ENCODE results near the gene KRT14.
"Not testable (repeated sequence)": the region's sequence is repeated elsewhere in the genome, so short reads cannot be mapped to it uniquely, and the experiment has no call there.

Gene KRT14

GRCh38 chr17:41618341-41619035 is 31.8 kb upstream of the KRT14 start:
- Mint-ChIP-seq H3K9me3 (no peaks in the 10 kb centered on the region), H3K27ac (no peak overlapping the region), H3K4me3 (no peak overlapping the region), H3K27me3 (peaks cover 13% of the 10 kb centered on the region), H3K36me3 (no peaks in the 10 kb centered on the region), H3K4me1 (no peaks in the 10 kb centered on the region)
- no peak for ATAC-seq (ENCODE audit: low read depth)
- no peak for DNase-seq (ENCODE audit: low spot score in 2 of 2)

GRCh38 chr17:41617698-41618097 is 31.0 kb upstream of the KRT14 start:
- no peaks in the 10 kb centered on the region for H3K36me3 Mint-ChIP-seq
- peaks cover 16% of the 10 kb centered on the region for H3K27me3 Mint-ChIP-seq
- ATAC-seq (ENCODE audit: low read depth) = no peak
- no peak overlapping the region for H3K4me3 Mint-ChIP-seq
- no peak for DNase-seq (ENCODE audit: low spot score in 2 of 2)
- H3K27ac Mint-ChIP-seq = no peak overlapping the region
- H3K9me3 Mint-ChIP-seq = no peaks in the 10 kb centered on the region
- H3K4me1 Mint-ChIP-seq = no peaks in the 10 kb centered on the region

GRCh38 chr17:41617136-41617535 is 30.4 kb upstream of the KRT14 start:
- Mint-ChIP-seq H3K4me3 (no peak overlapping the region), H3K36me3 (no peaks in the 10 kb centered on the region), H3K4me1 (no peaks in the 10 kb centered on the region), H3K9me3 (no peaks in the 10 kb centered on the region), H3K27me3 (peaks cover 18% of the 10 kb centered on the region), H3K27ac (no peak overlapping the region)
- DNase-seq (ENCODE audit: low spot score in 2 of 2) (no peak), ATAC-seq (ENCODE audit: low read depth) (no peak)

DNA sequence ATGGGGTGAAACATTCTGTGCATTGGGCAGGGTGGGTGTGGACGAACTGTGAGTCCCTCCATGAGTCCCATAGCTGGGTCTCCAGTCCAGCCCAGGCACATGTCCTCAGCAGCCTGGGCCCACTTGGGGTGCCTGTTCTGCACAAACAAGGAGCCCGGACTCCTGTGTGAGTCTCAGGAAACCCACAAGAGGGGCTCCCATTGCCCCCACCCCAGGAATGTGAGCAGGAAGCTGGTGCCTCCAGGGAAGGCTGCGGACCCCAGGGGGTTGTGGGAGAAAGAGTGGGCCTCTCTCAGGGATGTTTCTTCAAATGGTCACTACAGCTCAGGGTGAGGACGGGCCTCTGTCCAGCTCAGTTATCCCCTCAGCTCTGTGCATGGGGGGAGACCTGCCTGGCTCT is 29.8 kb upstream of the KRT14 start:
- peaks cover 15% of the 10 kb centered on the region for H3K27me3 Mint-ChIP-seq
- not testable (repeated sequence) for H3K4me3 Mint-ChIP-seq; H3K36me3 Mint-ChIP-seq; ATAC-seq (ENCODE audit: low read depth); H3K4me1 Mint-ChIP-seq; H3K9me3 Mint-ChIP-seq; DNase-seq (ENCODE audit: low spot score in 2 of 2); H3K27ac Mint-ChIP-seq

- H3K36me3 Mint-ChIP-seq = no peaks in the 10 kb centered on the region
- H3K4me1 Mint-ChIP-seq = no peaks in the 10 kb centered on the region
- ATAC-seq (ENCODE audit: low read depth) (no peak), DNase-seq (ENCODE audit: low spot score in 2 of 2) (no peak)
- H3K9me3 Mint-ChIP-seq = no peaks in the 10 kb centered on the region
- peaks cover 16% of the 10 kb centered on the region for H3K27me3 Mint-ChIP-seq
- H3K4me3 Mint-ChIP-seq = no peak overlapping the region
- no peak overlapping the region for H3K27ac Mint-ChIP-seq
Observed at GRCh38 chr17:41615454-41615853, 28.8 kb upstream of the KRT14 start.

DNA sequence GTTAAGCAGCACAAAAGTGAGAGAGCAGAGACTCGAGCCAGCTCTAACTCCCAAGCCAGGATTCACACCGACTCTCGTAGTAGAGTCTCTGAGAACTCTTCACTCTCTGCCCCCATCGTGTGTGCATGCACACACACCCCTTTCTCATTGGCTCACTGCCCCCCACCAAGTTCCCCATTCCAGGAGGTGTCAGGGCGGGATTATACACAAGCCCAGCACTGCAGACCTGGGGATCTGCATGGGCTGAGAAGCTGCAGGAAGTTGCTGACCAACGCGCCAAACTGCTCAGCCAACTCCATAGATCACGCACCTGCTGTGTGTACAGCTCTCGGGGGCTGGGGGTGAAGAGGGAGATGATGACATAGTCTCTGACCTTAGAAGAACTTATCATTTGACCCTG is 28.1 kb upstream of the KRT14 start:
- H3K27ac Mint-ChIP-seq; H3K9me3 Mint-ChIP-seq; H3K4me3 Mint-ChIP-seq; ATAC-seq (ENCODE audit: low read depth); DNase-seq (ENCODE audit: low spot score in 2 of 2); H3K4me1 Mint-ChIP-seq; H3K36me3 Mint-ChIP-seq: not testable (repeated sequence)
- H3K27me3 Mint-ChIP-seq = peaks cover 17% of the 10 kb centered on the region

DNA sequence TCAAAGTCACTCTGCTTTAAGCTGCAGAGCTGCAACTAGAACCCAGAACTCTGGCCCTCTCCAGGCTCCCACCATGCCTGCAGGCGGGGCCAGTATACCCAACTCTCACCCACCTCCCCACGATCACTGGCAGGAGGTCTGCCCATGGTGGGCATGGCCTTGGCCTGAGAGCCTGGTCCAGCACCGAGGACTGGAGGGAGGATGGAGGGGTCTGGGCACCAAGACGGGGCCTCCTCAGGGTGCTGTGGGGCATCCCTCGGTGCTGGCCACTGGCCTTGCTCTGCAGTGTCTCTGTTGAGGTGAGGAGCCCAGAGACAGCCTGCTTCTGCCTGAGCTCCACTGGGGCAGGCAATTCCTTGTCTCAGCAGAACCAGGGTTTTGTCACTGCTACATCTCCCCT is 27.4 kb upstream of the KRT14 start:
- DNase-seq (ENCODE audit: low spot score in 2 of 2) (no peak), ATAC-seq (ENCODE audit: low read depth) (no peak)
- H3K9me3 Mint-ChIP-seq = no peaks in the 10 kb centered on the region
- H3K27me3 Mint-ChIP-seq = peaks cover 16% of the 10 kb centered on the region
- H3K27ac Mint-ChIP-seq = no peak overlapping the region
- no peaks in the 10 kb centered on the region for H3K36me3 Mint-ChIP-seq
- no peaks in the 10 kb centered on the region for H3K4me1 Mint-ChIP-seq
- H3K4me3 Mint-ChIP-seq = no peak overlapping the region

- DNase-seq (ENCODE audit: low spot score in 2 of 2) (no peak), ATAC-seq (ENCODE audit: low read depth) (no peak)
- Mint-ChIP-seq H3K4me1 (no peaks in the 10 kb centered on the region), H3K27ac (no peak overlapping the region), H3K9me3 (no peaks in the 10 kb centered on the region), H3K36me3 (no peaks in the 10 kb centered on the region), H3K27me3 (peaks cover 15% of the 10 kb centered on the region), H3K4me3 (no peak overlapping the region)
Observed at GRCh38 chr17:41613277-41614082, 26.8 kb upstream of the KRT14 start.

GRCh38 chr17:41612376-41613160 is 25.9 kb upstream of the KRT14 start, which contains the start of gene KRT16:
Gene KRT16 (minus strand): TSS chr17:41612767. CDS start chr17:41612688, 79 bp downstream.
- DNase-seq (ENCODE audit: low spot score in 2 of 2); H3K27ac Mint-ChIP-seq; ATAC-seq (ENCODE audit: low read depth); H3K4me1 Mint-ChIP-seq; H3K36me3 Mint-ChIP-seq; H3K9me3 Mint-ChIP-seq; H3K4me3 Mint-ChIP-seq: not testable (repeated sequence)
- peaks cover 16% of the 10 kb centered on the region for H3K27me3 Mint-ChIP-seq

- H3K36me3 Mint-ChIP-seq = peaks cover 3% of the 10 kb centered on the region
- H3K9me3 Mint-ChIP-seq = peaks cover 11% of the 10 kb centered on the region
- H3K4me3 Mint-ChIP-seq = no peak overlapping the region
- peaks cover 19% of the 10 kb centered on the region for H3K27me3 Mint-ChIP-seq
- H3K27ac Mint-ChIP-seq = no peak overlapping the region
- H3K4me1 Mint-ChIP-seq = no peaks in the 10 kb centered on the region
- DNase-seq (ENCODE audit: low spot score in 2 of 2) = no peak
- no peak for ATAC-seq (ENCODE audit: low read depth)
Observed at GRCh38 chr17:41610965-41611640, 24.4 kb upstream of the KRT14 start.

DNA sequence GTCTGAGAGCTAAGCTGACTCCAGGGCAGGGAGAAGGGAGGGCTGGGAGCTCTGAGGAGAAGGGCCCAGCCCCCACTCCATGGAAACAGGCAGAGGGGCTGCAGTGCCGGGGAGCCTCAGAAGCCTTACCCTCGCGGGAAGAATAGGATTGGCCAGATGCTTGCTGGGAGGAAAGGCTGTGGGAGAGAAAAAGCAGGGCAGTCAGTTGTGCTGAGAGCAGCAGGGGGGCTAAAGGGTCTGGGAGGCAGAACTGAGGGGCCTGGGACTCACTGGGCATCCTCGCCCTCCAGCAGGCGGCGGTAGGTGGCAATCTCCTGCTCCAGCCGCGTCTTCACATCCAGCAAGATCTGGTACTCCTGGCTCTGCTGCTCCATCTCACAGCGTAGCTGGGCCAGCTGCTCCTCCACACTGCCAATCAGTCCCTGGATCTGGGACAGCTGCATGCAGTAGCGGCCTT is 23.4 kb upstream of the KRT14 start:
- H3K27ac Mint-ChIP-seq; DNase-seq (ENCODE audit: low spot score in 2 of 2); H3K4me1 Mint-ChIP-seq; ATAC-seq (ENCODE audit: low read depth); H3K36me3 Mint-ChIP-seq; H3K4me3 Mint-ChIP-seq: not testable (repeated sequence)
- Mint-ChIP-seq H3K27me3 (peaks cover 19% of the 10 kb centered on the region), H3K9me3 (peaks cover 14% of the 10 kb centered on the region)

DNA sequence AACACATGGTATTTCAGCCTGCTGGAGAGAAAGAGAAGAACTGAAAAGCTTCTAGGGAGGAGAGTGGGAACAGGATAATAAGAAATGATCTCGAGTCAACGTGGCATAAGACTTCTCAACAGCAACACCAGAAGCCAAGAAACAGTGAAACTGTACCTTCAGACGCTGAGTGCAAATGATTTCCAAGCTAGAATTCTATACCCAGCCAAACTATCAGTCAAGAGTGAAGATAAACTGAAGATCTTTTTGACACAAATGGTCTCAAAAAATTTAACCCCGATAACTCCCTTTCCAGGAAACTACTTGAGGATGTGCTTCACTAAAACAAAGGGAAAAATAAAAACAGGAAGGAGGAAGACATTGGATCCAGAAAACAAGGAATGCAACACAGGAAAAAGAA is 20.2 kb upstream of the KRT14 start:
- Mint-ChIP-seq H3K9me3 (peaks cover 14% of the 10 kb centered on the region), H3K27me3 (peaks cover 13% of the 10 kb centered on the region)
- H3K27ac Mint-ChIP-seq; H3K4me3 Mint-ChIP-seq; ATAC-seq (ENCODE audit: low read depth); H3K36me3 Mint-ChIP-seq; DNase-seq (ENCODE audit: low spot score in 2 of 2); H3K4me1 Mint-ChIP-seq: not testable (repeated sequence)

GRCh38 chr17:41602524-41602923 is 15.8 kb upstream of the KRT14 start:
- Mint-ChIP-seq H3K4me1 (no peaks in the 10 kb centered on the region), H3K36me3 (peaks cover 3% of the 10 kb centered on the region), H3K27me3 (peaks cover 10% of the 10 kb centered on the region), H3K27ac (no peak overlapping the region), H3K4me3 (no peak overlapping the region), H3K9me3 (peaks cover 15% of the 10 kb centered on the region)
- DNase-seq (ENCODE audit: low spot score in 2 of 2) (no peak), ATAC-seq (ENCODE audit: low read depth) (no peak)

Measured in memory B cell (primary cell).